Stomach (tissue), 4 donors: ENCODE results near the gene ZNF280D.

Experiments used
- CTCF ChIP-seq, 7 experiments: fragments of 450-650 bp in 4 of 7; fragments of 200-600 bp in 3 of 7; sonication (generic) in 3 of 7; IDR thresholded peaks; one replicate each; pipeline ENCODE4 v1.5.1; 2016 to 2019; ENCODE audit warnings: antibody characterized with exemption in 7 of 7, control low read depth in 2 of 7, mild to moderate bottlenecking in 1 of 7
- EP300 ChIP-seq: sonication (generic); formaldehyde crosslinking; IDR thresholded peaks from one replicate; pipeline ENCODE4 v1.6.1; 2017; ENCODE audit warnings: antibody characterized with exemption
- POLR2A ChIP-seq, 4 donors: fragments of 450-650 bp; IDR thresholded peaks; one replicate each; pipeline ENCODE4 v1.6.1; 2016; ENCODE audit warnings: antibody characterized with exemption in 4 of 4, control low read depth in 2 of 4, mild to moderate bottlenecking in 1 of 4, moderate library complexity in 1 of 4
- POLR2AphosphoS5 ChIP-seq, 3 donors: sonication (generic); formaldehyde crosslinking; IDR thresholded peaks; one replicate each; pipeline ENCODE4 v1.6.1; 2016; ENCODE audit warnings: antibody characterized with exemption in 3 of 3

GRCh38 chr15:56741541-56741940 is 8.2 kb upstream of the ZNF280D start:
- TF ChIP-seq CTCF (IDR thresholded peaks at IDR 0.05) (no peak), POLR2A (IDR thresholded peaks at IDR 0.05) (no peak), EP300 (no peak), POLR2AphosphoS5 (IDR thresholded peaks at IDR 0.05) (no peak)
